HUES6 (cell line): ENCODE data around the gene UROS.

Source experiments
- H3K27ac ChIP-seq: 2 replicates; pipeline ENCODE4 v1.7.0; 2013; ENCODE audit warnings: low read depth, mild to moderate bottlenecking, low read length, inconsistent platforms
- H3K27me3 ChIP-seq: 2 replicates; pipeline ENCODE4 v1.6.1; 2013; ENCODE audit warnings: low read length; ENCODE audit not compliant: control insufficient read depth, insufficient read depth
- H3K36me3 ChIP-seq: 2 replicates; pipeline ENCODE4 v1.6.1; 2013; ENCODE audit warnings: low read length; ENCODE audit not compliant: control insufficient read depth, insufficient read depth
- H3K4me1 ChIP-seq: 2 replicates; pipeline ENCODE4 v1.6.1; 2013; ENCODE audit warnings: low read length; ENCODE audit not compliant: control insufficient read depth, insufficient read depth
- H3K4me3 ChIP-seq: 2 replicates; pipeline ENCODE4 v1.5.1; 2013; ENCODE audit warnings: low read depth, low read length
- H3K9ac ChIP-seq: one replicate; pipeline ENCODE4 v1.6.1; 2013; ENCODE audit warnings: mild to moderate bottlenecking, low read length
- H3K9me3 ChIP-seq: 2 replicates; pipeline ENCODE4 v1.6.1; 2013; ENCODE audit warnings: low read depth, low read length; ENCODE audit not compliant: control insufficient read depth, insufficient read depth

The UROS gene

GRCh38 chr10:125783957-125784356 lies 39.1 kb downstream of the UROS start:
- no peaks in the 10 kb centered on the region; the same call in 1 of the 2 replicates for H3K9me3 ChIP-seq
- H3K27me3 ChIP-seq: no peaks in the 10 kb centered on the region
- H3K9ac ChIP-seq: no peak overlapping the region
- no peaks in the 10 kb centered on the region for H3K4me1 ChIP-seq
- H3K36me3 ChIP-seq: peaks cover 11% of the 10 kb centered on the region; the same call in 1 of the 2 replicates
- H3K27ac ChIP-seq: no peak overlapping the region
- no peak overlapping the region for H3K4me3 ChIP-seq

GRCh38 chr10:125783408-125783807 lies 39.6 kb downstream of the UROS start:
- Histone ChIP-seq H3K36me3 (peaks cover 6% of the 10 kb centered on the region; the same call in 1 of the 2 replicates), H3K4me1 (no peaks in the 10 kb centered on the region), H3K9ac (no peak overlapping the region), H3K4me3 (no peak overlapping the region), H3K27me3 (no peaks in the 10 kb centered on the region), H3K27ac (no peak overlapping the region), H3K9me3 (no peaks in the 10 kb centered on the region; the same call in 1 of the 2 replicates)

- Histone ChIP-seq H3K9me3 (no peaks in the 10 kb centered on the region; the same call in 1 of the 2 replicates), H3K27ac (no peak overlapping the region), H3K36me3 (no peaks in the 10 kb centered on the region), H3K27me3 (no peaks in the 10 kb centered on the region), H3K4me1 (no peaks in the 10 kb centered on the region), H3K4me3 (no peak overlapping the region), H3K9ac (no peak overlapping the region)
Observed at GRCh38 chr10:125782616-125783015, 40.4 kb downstream of the UROS start.

GRCh38 chr10:125782054-125782453 lies 41.0 kb downstream of the UROS start:
- no peaks in the 10 kb centered on the region for H3K4me1 ChIP-seq
- H3K27me3 ChIP-seq: no peaks in the 10 kb centered on the region
- H3K9me3 ChIP-seq: no peaks in the 10 kb centered on the region; the same call in 1 of the 2 replicates
- no peak overlapping the region for H3K4me3 ChIP-seq
- H3K27ac ChIP-seq: no peak overlapping the region
- no peak overlapping the region for H3K9ac ChIP-seq
- no peaks in the 10 kb centered on the region for H3K36me3 ChIP-seq

- no peaks in the 10 kb centered on the region; the same call in 1 of the 2 replicates for H3K9me3 ChIP-seq
- no peak overlapping the region for H3K27ac ChIP-seq
- no peaks in the 10 kb centered on the region for H3K4me1 ChIP-seq
- no peaks in the 10 kb centered on the region for H3K36me3 ChIP-seq
- H3K27me3 ChIP-seq: no peaks in the 10 kb centered on the region
- no peak overlapping the region for H3K9ac ChIP-seq
- no peak overlapping the region for H3K4me3 ChIP-seq
Observed at GRCh38 chr10:125781374-125781773, 41.7 kb downstream of the UROS start.

GRCh38 chr10:125779403-125780327 lies 43.4 kb downstream of the UROS start:
- Histone ChIP-seq H3K4me3 (no peak overlapping the region), H3K4me1 (no peaks in the 10 kb centered on the region), H3K9ac (no peak overlapping the region), H3K27ac (no peak overlapping the region), H3K9me3 (no peaks in the 10 kb centered on the region; the same call in 1 of the 2 replicates), H3K27me3 (no peaks in the 10 kb centered on the region), H3K36me3 (no peaks in the 10 kb centered on the region)

- no peak overlapping the region for H3K4me3 ChIP-seq
- H3K9me3 ChIP-seq: no peaks in the 10 kb centered on the region; the same call in 1 of the 2 replicates
- H3K36me3 ChIP-seq: no peaks in the 10 kb centered on the region
- no peak overlapping the region for H3K9ac ChIP-seq
- no peak overlapping the region for H3K27ac ChIP-seq
- H3K27me3 ChIP-seq: no peaks in the 10 kb centered on the region
- no peaks in the 10 kb centered on the region for H3K4me1 ChIP-seq
Observed at GRCh38 chr10:125778556-125778955, 44.5 kb downstream of the UROS start.

GRCh38 chr10:125777806-125778205 lies 45.3 kb downstream of the UROS start:
- no peak overlapping the region for H3K27ac ChIP-seq
- no peaks in the 10 kb centered on the region; the same call in 1 of the 2 replicates for H3K9me3 ChIP-seq
- no peak overlapping the region for H3K4me3 ChIP-seq
- no peak overlapping the region for H3K9ac ChIP-seq
- no peaks in the 10 kb centered on the region for H3K27me3 ChIP-seq
- H3K4me1 ChIP-seq: no peaks in the 10 kb centered on the region
- H3K36me3 ChIP-seq: no peaks in the 10 kb centered on the region

- Histone ChIP-seq H3K36me3 (no peaks in the 10 kb centered on the region), H3K9me3 (no peaks in the 10 kb centered on the region; the same call in 1 of the 2 replicates), H3K4me1 (no peaks in the 10 kb centered on the region), H3K27me3 (no peaks in the 10 kb centered on the region), H3K9ac (no peak within 1 kb of the TSS), H3K4me3 (no peak within 1 kb of the TSS), H3K27ac (no peak within 1 kb of the TSS)
Observed at GRCh38 chr10:125775491-125776106, 47.5 kb downstream of the UROS start, which contains the start of gene MMP21. MMP21 (minus strand) TSS chr10:125775821; CDS start chr10:125775821, 0 bp downstream.

- Histone ChIP-seq H3K4me3 (no peak overlapping the region), H3K9me3 (no peaks in the 10 kb centered on the region), H3K27ac (no peak overlapping the region), H3K27me3 (no peaks in the 10 kb centered on the region), H3K9ac (no peak overlapping the region), H3K36me3 (no peaks in the 10 kb centered on the region), H3K4me1 (no peaks in the 10 kb centered on the region)
Observed at GRCh38 chr10:125774581-125775191, 48.4 kb downstream of the UROS start.
